Esophagus squamous epithelium (tissue), 4 donors: ENCODE results near the gene MED7.

Experiments used
- POLR2A ChIP-seq, 4 donors: fragments of 450-650 bp; IDR thresholded peaks; one replicate each; pipeline ENCODE4 v1.6.1; 2017; ENCODE audit warnings: antibody characterized with exemption in 4 of 4, mild to moderate bottlenecking in 4 of 4, moderate library complexity in 3 of 4
- TF ChIP-seq, protein P1 (sequence below), 6 experiments: fragments of 450-650 bp in 4 of 6; fragments of 200-600 bp in 2 of 6; sonication (generic) in 2 of 6; IDR thresholded peaks; one replicate each; pipeline ENCODE4 v1.5.1; 2016 to 2019; ENCODE audit warnings: antibody characterized with exemption in 6 of 6, mild to moderate bottlenecking in 4 of 6, moderate library complexity in 4 of 6

DNA sequence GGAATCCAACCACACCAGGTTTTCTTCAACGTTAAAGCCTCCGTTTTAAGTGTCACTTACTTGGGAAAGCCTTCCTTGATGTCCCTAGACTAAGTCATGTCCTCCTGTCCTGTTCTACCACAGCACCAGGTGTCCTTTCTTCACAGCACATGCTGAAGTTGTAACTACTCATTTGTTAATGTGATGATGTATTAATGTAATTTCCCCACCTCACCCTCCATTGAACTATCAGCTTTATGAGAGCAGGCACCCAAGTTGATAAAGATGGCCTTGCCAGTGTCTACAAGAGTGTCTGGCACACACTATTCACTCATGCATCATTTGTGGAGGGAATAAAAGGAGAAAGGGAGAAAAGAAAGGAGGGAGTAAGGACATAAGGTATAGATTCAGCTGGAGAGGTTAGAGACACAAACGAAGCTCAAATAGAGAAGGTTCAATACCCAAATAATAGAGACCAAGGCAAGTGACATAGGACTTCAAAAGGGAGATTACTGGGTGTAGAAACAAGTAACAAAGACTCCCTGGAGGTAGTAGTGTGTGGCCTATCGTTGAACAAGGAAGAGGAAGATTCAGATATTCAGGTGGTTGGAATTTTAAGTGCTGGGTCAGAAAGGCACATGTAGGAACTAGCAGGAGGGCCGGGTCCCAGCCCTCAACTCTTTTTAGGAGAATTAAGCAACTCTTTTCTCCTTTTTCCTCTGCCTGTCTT is 44.5 kb upstream of the MED7 start:
- TF ChIP-seq, protein P1, sequence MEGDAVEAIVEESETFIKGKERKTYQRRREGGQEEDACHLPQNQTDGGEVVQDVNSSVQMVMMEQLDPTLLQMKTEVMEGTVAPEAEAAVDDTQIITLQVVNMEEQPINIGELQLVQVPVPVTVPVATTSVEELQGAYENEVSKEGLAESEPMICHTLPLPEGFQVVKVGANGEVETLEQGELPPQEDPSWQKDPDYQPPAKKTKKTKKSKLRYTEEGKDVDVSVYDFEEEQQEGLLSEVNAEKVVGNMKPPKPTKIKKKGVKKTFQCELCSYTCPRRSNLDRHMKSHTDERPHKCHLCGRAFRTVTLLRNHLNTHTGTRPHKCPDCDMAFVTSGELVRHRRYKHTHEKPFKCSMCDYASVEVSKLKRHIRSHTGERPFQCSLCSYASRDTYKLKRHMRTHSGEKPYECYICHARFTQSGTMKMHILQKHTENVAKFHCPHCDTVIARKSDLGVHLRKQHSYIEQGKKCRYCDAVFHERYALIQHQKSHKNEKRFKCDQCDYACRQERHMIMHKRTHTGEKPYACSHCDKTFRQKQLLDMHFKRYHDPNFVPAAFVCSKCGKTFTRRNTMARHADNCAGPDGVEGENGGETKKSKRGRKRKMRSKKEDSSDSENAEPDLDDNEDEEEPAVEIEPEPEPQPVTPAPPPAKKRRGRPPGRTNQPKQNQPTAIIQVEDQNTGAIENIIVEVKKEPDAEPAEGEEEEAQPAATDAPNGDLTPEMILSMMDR (IDR thresholded peaks at IDR 0.05), result no peak
- no peak for TF ChIP-seq POLR2A (IDR thresholded peaks at IDR 0.05)
